Measurements from ENCODE around the gene PARP1.

The PARP1 gene

GRCh38 chr1:226350519-226350865 lies 57.4 kb downstream of the PARP1 start:
- Histone ChIP-seq H3K4me3 (ENCODE audit: low read depth, low read length, poor library complexity, severe bottlenecking) (peak overlapping the region; percentile 11), H2AFZ (ENCODE audit: low read length) (no peak overlapping the region), H3K27ac (ENCODE audit: low read depth, low read length, poor library complexity, severe bottlenecking) (peak overlapping the region; percentile 91)

DNA sequence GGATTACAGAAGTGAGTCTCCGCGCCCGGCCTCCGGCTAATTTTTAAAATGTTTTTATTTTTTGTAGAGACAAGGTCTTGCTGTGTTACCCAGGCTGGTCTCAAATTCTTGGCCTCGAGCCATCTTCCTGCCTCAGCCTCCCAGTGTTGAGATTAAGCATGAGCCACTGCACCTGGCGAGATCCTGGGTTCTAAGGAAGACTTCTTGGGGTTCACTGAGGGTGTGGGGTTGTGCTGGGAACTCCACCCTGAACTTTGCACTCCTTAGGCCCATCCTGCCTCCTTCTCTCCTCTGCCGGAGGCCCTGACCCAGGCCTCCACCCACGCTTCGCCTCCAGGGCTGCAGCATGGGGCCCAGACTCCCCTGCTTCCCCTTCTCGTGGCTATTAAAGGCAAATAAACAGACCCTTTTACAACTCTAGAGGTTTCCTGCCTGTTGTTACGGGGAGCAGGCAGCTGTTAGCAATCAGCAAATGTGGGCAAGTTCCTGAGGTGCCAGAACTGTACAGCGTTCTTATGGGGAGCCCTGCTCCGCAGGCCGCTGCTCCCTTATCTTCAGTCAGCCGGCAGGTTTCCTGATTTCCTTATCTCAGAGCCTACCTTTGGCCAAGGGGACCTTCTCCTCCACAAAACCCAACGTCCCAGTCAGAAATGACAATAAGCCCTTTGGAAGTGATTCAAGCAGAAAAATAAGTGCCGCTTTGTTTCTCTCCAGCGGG lies 57.9 kb downstream of the PARP1 start:
- H2AFZ ChIP-seq (ENCODE audit: low read length), result no peak overlapping the region
- H3K4me3 ChIP-seq (ENCODE audit: low read depth, low read length, poor library complexity, severe bottlenecking), result peak overlapping the region; percentile 11
- peaks cover 61% of the 10 kb centered on the region for H3K4me1 ChIP-seq (ENCODE audit: insufficient read depth, low read length, severe bottlenecking)
- H3K27ac ChIP-seq (ENCODE audit: low read depth, low read length, poor library complexity, severe bottlenecking), result peak overlapping the region; percentile 91
- H3K4me2 ChIP-seq (ENCODE audit: low read length), result peak overlapping the region; percentile 38
- no peaks in the 10 kb centered on the region for H4K20me1 ChIP-seq (ENCODE audit: insufficient read depth, low read length)
- H3K9me2 ChIP-seq (ENCODE audit: low read depth, low read length), result no peaks in the 10 kb centered on the region
- no peaks in the 10 kb centered on the region for H3K9me3 ChIP-seq (ENCODE audit: low read length)
- H3K9ac ChIP-seq (ENCODE audit: low read length), result peak overlapping the region; percentile 56
- TF ChIP-seq CTCF (IDR thresholded peaks at IDR 0.05; ENCODE audit: low read length), result no peak
- H3F3A ChIP-seq (ENCODE audit: insufficient read depth, low read length), result peaks cover 6% of the 10 kb centered on the region; the same call in 1 of the 2 replicates
- H3K79me2 ChIP-seq (ENCODE audit: insufficient read depth, low read length), result no peaks in the 10 kb centered on the region
- H3K36me3 ChIP-seq (ENCODE audit: insufficient read depth, low read length), result no peaks in the 10 kb centered on the region
- no peaks in the 10 kb centered on the region for H3K27me3 ChIP-seq (ENCODE audit: insufficient read depth, low read length)

More at GRCh38 chr1:226350519-226350865, 57.4 kb downstream of the PARP1 start:
- peak overlapping the region; percentile 38 for H3K4me2 ChIP-seq (ENCODE audit: low read length)
- H3F3A ChIP-seq (ENCODE audit: insufficient read depth, low read length), result peaks cover 12% of the 10 kb centered on the region; the same call in 1 of the 2 replicates
- H4K20me1 ChIP-seq (ENCODE audit: insufficient read depth, low read length), result no peaks in the 10 kb centered on the region
- H3K9me3 ChIP-seq (ENCODE audit: low read length), result no peaks in the 10 kb centered on the region
- H3K9me2 ChIP-seq (ENCODE audit: low read depth, low read length), result no peaks in the 10 kb centered on the region
- H3K9ac ChIP-seq (ENCODE audit: low read length), result peak overlapping the region; percentile 56
- H3K79me2 ChIP-seq (ENCODE audit: insufficient read depth, low read length), result no peaks in the 10 kb centered on the region
- TF ChIP-seq CTCF (IDR thresholded peaks at IDR 0.05; ENCODE audit: low read length) (no peak), EZH2 (IDR thresholded peaks at IDR 0.05; ENCODE audit: borderline replicate concordance, low read length) (no peak)
- no peaks in the 10 kb centered on the region for H3K36me3 ChIP-seq (ENCODE audit: insufficient read depth, low read length)
- peaks cover 61% of the 10 kb centered on the region for H3K4me1 ChIP-seq (ENCODE audit: insufficient read depth, low read length, severe bottlenecking)
- H3K27me3 ChIP-seq (ENCODE audit: insufficient read depth, low read length), result no peaks in the 10 kb centered on the region

GRCh38 chr1:226349081-226349480 lies 58.8 kb downstream of the PARP1 start:
- Histone ChIP-seq H3K9me2 (ENCODE audit: low read depth, low read length) (no peaks in the 10 kb centered on the region), H3K79me2 (ENCODE audit: insufficient read depth, low read length) (no peaks in the 10 kb centered on the region), H3K9ac (ENCODE audit: low read length) (peak overlapping the region; percentile 56; the same call in 1 of the 2 replicates), H3K4me3 (ENCODE audit: low read depth, low read length, poor library complexity, severe bottlenecking) (no peak overlapping the region), H3F3A (ENCODE audit: insufficient read depth, low read length) (no peaks in the 10 kb centered on the region), H3K36me3 (ENCODE audit: insufficient read depth, low read length) (no peaks in the 10 kb centered on the region), H3K9me3 (ENCODE audit: low read length) (no peaks in the 10 kb centered on the region), H3K4me1 (ENCODE audit: insufficient read depth, low read length, severe bottlenecking) (peaks cover 60% of the 10 kb centered on the region), H3K27me3 (ENCODE audit: insufficient read depth, low read length) (no peaks in the 10 kb centered on the region), H3K4me2 (ENCODE audit: low read length) (peak overlapping the region; percentile 46), H4K20me1 (ENCODE audit: insufficient read depth, low read length) (no peaks in the 10 kb centered on the region), H3K27ac (ENCODE audit: low read depth, low read length, poor library complexity, severe bottlenecking) (peak overlapping the region; percentile 91), H2AFZ (ENCODE audit: low read length) (no peak overlapping the region)
- TF ChIP-seq EZH2 (IDR thresholded peaks at IDR 0.05; ENCODE audit: borderline replicate concordance, low read length) (no peak), CTCF (IDR thresholded peaks at IDR 0.05; ENCODE audit: low read length) (no peak)
